Mononuclear cell (primary cell): ENCODE data around the gene COX4I2. TPM values are rescaled to one million over a fixed set of nuclear protein-coding genes. Genes with fewer than 3 reads are reported as not detected.

Source experiments
- H3K27me3 ChIP-seq: 2 replicates; pipeline ENCODE4 v1.6.0; 2011; ENCODE audit warnings: low read length, control low read depth; ENCODE audit not compliant: insufficient read depth
- H3K4me1 ChIP-seq: 2 replicates; pipeline ENCODE4 v1.5.1; 2011; ENCODE audit warnings: mild to moderate bottlenecking, low read length, control low read depth; ENCODE audit not compliant: insufficient read depth
- H3K4me3 ChIP-seq: 2 replicates; pipeline ENCODE4 v1.5.1; 2011; ENCODE audit warnings: mild to moderate bottlenecking, low read length, moderate library complexity
- H3K9me3 ChIP-seq: 2 replicates; pipeline ENCODE4 v1.5.1; 2011; ENCODE audit warnings: low read depth, mild to moderate bottlenecking, control low read depth, low read length
- total RNA-seq: library from RNA; depleted of rRNA; stranded (reverse); fragments of >200 nt; gene quantifications from one replicate; pipeline ENCODE4 v1.2.3, GENCODE V29; 2012

Gene COX4I2
- total RNA-seq, 1 donor, result not detected

DNA sequence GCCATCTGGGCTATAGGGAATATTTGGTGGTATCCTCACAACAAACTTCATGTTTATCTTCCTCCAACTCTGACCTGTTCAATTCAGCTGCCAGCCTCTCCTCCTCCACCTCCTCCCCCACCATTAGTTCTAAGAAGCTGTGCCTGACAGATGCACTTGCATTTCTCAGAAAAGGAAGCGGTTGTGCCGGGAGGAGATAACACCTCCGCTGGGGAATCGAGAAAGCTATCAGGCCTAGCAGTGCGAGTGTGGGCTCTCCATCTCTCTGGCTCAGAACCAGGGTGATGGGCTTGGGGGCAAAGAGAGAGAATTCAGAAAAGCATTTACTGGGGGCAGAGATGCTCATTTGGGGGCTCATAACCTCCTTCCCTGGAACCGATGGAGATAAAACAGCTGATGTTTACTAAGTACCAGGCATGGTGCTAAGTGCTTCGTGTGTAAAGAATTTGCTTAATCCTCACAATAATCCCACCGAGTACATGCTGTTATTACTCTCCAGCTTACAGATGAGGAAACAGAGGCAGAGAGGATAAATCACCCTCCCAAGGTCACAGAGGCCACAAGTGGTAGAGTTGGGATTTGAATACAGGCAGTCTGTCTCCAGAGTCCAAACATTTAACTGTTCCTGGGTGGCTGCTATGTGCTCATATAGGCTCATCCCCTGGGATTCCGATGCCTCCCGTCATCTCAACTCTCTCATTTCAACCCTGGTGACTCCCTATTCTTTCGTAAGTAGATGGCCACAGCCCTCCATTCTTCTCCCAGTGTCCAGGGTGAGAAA is 38.3 kb downstream of the COX4I2 start:
- Histone ChIP-seq H3K4me1 (peaks cover 83% of the 10 kb centered on the region), H3K27me3 (no peaks in the 10 kb centered on the region), H3K4me3 (peak overlapping the region; percentile 56)

DNA sequence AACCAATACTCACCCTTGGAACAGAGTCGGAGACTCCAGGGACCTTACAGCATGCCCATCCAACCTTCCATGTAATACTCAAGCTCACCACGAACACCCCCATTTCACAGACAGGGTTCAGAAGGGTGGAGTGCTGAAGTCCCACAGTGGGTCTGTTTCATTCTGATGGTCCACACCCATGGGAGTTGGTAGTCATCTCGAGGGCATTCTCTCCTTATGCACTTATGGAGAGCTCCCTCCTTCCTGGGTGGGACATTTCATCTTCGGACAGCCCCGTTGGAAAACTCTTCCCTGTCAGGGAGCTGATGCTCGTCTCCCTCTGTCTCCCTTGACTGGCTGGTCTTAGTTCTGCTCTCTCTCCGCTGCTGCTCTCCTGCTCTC is 38.9 kb downstream of the COX4I2 start:
- no peak overlapping the region for H3K4me3 ChIP-seq
- no peaks in the 10 kb centered on the region for H3K27me3 ChIP-seq
- no peaks in the 10 kb centered on the region for H3K9me3 ChIP-seq
- H3K4me1 ChIP-seq, result peaks cover 85% of the 10 kb centered on the region

More for the DNA sequence above, 38.3 kb downstream of the COX4I2 start:
- H3K9me3 ChIP-seq, result no peaks in the 10 kb centered on the region

DNA sequence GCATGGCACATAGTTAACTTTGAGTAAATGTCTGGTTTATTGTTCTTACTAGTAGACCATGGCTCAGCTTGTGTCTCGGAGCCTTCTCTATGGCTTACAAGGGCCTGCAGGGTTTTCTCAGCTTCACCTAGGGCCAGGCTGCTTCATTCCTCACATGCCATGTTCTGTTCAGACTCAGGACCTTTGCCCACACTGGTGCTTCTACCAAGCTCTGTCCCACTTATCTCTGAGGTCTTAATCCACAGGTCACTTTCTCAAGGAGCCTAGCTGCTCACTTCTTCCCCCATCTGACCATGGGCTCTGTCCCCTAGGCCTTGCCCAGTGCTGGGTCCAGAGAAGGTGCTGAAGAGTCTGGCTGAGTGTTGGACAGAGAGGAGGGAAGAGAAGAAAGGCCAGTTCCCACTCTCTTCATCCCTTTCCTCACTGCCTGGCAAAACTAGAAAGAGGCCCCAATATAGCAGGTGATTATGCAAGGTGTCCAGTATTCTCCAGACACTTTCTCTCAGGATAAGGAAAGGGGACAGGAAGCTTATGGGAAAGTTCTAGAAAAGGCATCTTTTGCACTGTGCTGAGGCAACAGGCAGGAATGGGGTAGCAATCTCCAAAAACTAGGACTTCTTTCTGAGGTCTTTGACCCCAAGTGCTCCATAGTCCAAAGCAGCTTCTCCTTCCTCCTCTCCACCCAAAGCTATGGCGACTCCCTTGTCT is 40.0 kb downstream of the COX4I2 start:
- peaks cover 79% of the 10 kb centered on the region for H3K4me1 ChIP-seq
- no peaks in the 10 kb centered on the region for H3K27me3 ChIP-seq
- H3K9me3 ChIP-seq, result no peaks in the 10 kb centered on the region
- H3K4me3 ChIP-seq, result no peak overlapping the region

DNA sequence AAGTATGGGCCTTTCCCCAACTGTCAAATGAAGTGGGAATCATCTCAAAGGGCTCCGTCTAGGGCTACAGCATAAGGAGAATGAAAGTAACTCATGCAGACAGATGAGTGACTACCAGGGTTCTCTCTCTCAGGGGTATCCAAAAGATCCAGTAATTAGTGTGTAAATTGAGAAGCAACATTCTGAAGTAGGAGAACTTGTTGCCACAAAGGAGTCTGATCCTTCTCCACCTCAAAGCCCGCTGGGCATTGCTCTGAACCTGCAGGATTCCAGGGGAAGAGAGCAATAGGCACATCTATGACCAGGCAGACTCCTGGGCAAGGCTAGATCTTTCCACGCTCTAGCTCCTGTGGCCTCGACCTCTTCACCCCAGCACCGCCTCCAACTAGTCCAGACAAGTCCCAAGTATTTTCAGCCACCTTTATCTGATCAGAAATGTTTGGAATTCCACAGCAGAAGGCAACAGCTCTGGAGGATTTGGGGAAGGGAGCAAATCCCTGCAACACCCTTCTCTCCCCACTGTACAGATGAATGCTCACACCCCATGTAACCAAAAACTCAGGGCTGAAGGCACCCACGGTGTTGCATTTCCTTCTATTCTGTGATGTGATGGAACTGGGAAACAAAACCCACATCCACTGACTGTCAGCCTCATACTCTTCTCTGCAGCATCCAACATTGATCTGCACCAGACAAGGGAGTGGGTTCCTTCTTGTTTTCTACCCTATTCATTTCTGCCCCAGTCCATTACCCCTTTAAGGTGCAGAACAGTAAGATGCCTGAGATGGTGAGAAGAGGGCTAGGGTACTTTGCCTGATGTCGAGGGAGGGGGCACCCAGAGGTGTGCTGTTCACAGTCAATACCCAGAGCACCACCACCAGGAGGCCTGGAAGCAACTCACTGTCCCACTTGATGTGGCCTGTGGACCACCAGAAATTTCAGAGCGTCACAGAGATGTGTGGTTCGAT is 41.0 kb downstream of the COX4I2 start:
- H3K4me3 ChIP-seq, result no peak overlapping the region
- H3K4me1 ChIP-seq, result peaks cover 74% of the 10 kb centered on the region
- H3K9me3 ChIP-seq, result no peaks in the 10 kb centered on the region
- no peaks in the 10 kb centered on the region for H3K27me3 ChIP-seq

DNA sequence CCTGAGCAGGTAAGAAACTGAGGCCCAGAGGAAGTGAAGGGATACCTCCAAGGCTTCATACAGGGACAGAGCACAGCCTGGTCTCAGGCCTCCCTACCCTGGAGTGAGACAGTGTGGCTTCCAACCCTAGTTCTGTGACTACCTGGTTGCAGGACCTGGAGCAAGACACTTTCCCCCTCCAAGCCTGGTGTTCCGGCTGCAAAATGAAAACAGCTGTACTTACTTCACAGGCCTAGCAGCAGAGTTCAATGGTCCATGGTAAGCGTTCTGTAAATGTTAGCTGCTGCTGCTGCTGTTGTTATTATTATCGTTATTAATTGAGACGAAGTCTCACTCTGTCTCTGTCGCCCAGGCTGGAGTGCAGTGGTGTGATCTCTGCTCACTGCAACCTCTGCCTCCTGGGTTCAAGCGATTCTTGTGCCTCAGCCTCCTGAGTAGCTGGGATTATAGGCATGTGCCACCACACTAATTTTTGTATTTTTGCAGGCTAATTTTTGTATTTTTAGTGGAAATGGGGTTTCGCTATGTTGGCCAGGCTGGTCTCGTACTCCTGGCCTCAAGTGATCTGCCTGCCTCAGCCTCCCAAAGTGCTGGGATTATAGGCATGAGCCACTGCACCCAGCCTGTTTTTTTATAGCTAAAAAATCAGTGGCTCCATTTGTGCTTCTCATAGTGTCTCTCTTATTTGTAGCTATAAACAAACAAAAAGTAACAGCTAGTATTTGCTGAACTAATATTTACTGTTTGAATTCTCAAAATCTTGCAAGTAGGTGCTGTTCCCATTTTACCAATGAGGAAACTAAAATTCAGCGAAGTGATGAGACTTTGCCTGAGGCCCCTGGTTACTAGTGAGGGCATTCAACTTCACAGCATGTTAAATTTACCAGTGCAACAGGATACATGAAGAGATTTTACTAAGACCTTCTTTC is 41.9 kb downstream of the COX4I2 start:
- Histone ChIP-seq H3K27me3 (no peaks in the 10 kb centered on the region), H3K9me3 (no peaks in the 10 kb centered on the region), H3K4me1 (peaks cover 73% of the 10 kb centered on the region), H3K4me3 (no peak overlapping the region)

DNA sequence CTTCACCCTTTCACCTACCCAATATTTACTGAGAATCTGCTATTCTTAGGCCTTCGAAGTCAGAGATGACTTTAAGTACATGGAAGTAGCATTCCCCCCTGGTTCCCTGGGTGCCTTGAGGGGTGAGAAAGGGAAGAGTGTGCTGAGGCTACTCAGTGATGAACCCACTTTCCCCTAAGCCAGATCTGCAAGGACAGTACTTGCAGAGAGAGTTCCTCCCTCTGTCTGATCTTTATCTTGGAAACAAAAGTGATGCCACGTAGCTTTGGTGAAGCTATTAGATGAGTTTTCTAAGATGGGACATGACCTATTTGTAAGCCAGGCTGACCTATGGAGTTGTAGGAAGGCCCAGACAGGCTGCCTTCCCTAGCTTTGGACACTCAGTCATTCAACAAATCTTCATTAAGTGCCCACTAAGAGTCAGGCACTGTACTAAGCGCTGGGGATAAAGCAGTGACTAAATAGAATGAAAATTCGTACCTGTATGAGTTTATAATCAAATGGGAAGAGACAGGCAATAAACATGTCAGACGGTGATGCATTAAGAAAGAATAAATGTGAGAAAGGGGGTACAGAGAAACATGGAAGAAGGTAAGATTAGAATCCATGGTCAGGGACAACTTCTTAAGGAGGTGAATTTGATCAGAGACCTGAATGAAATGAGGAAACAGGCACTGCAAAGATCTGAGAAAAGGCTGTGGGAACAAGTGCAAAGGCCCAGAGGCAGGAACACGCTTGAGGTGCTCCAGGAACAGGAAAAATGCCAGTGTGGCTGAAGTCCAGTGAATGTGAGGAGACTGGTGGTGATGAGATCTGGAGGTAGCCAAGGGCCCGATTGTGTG is 42.8 kb downstream of the COX4I2 start:
- Histone ChIP-seq H3K4me3 (no peak overlapping the region), H3K4me1 (peaks cover 67% of the 10 kb centered on the region), H3K27me3 (no peaks in the 10 kb centered on the region), H3K9me3 (no peaks in the 10 kb centered on the region)

DNA sequence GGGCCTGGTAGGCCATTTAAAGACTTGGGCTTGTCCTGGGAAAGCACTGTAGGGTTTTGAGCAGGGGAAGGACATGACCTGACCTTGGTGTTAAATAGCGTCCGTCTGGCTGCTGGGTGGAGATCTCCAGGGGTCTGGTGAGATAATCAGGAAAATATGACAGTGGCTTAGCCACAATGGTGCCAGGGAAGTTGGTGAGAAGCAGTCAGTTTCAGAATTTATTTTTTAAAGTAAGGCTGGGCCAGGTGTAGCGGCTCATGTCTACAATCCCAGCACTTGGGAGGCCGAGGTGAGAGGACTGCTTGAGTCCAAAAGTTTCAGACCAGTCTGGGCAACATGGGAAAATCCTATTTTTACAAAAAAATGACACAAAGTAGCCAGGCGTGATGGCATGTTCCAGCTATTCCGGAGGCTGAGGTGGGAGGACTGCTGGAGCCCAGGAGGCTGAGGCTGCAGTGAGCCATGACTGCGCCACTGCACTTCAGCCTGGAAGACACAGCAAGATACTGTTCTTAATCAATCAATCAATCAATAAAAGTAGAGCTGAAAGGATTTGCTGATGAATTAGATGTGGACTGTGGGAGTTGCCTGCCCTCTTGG is 43.5 kb downstream of the COX4I2 start:
- Histone ChIP-seq H3K27me3 (no peaks in the 10 kb centered on the region), H3K4me3 (no peak overlapping the region), H3K9me3 (no peaks in the 10 kb centered on the region), H3K4me1 (peaks cover 66% of the 10 kb centered on the region)

DNA sequence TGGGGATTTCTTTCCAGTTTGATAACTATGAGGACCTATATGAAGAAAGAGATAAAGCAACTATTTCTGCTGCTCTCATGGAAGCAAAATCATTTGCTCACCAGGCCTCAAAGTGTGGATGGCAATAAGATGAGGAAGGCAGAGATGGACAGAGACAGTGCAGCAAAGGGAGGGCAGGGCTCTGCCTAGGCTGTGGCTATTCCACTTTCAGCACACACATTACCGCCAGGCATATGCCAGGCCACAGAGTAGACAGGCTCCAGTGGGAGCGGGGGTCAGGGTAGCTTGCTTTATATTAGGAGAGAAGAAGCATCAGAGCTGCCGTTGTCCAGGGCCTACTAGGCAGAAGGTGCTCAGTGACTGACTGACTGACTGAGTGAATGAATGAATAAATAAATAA is 44.1 kb downstream of the COX4I2 start:
- no peak overlapping the region for H3K4me3 ChIP-seq
- no peaks in the 10 kb centered on the region for H3K9me3 ChIP-seq
- H3K27me3 ChIP-seq, result no peaks in the 10 kb centered on the region
- H3K4me1 ChIP-seq, result peaks cover 62% of the 10 kb centered on the region

DNA sequence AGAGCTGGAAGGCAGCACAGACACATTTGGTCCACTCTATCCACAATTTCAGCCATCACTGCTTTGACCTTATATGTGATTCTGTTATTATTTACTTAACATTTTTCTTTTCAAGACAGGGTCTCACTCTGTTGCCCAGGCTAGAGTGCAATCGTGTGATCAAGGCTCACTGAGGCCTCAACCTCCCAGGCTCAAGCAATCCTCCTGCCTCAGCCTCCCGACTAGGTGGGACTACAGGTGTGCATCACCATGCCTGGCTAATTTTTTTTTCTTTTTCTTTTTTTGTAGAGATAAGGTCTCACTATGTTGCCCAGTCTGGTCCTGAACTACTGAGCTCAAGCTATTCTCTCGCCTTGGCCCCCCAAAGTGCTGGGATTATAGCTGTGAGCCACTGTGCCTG is 44.6 kb downstream of the COX4I2 start:
- H3K9me3 ChIP-seq, result no peaks in the 10 kb centered on the region
- no peak overlapping the region for H3K4me3 ChIP-seq
- H3K27me3 ChIP-seq, result no peaks in the 10 kb centered on the region
- H3K4me1 ChIP-seq, result peaks cover 57% of the 10 kb centered on the region

DNA sequence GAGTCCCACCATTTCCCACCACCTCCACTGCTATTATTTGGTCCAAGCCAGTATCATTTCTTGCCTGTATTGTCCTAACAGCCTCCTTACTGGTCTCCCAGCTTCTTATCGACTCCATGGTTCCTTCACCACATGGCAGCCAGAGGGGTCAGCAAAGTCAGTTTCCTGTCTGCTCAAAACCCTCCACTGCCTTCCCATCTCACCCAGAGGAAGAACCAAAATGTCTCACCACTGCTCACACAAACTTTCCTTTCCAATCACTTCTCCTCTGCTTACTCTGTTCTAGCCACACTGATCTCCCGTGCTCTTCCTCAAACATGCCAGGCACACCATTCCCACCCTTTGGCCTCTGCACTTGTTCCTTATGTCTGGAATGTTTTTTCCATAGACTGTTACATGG is 45.2 kb downstream of the COX4I2 start:
- no peaks in the 10 kb centered on the region for H3K9me3 ChIP-seq
- peaks cover 52% of the 10 kb centered on the region for H3K4me1 ChIP-seq
- H3K4me3 ChIP-seq, result no peak overlapping the region
- H3K27me3 ChIP-seq, result no peaks in the 10 kb centered on the region

DNA sequence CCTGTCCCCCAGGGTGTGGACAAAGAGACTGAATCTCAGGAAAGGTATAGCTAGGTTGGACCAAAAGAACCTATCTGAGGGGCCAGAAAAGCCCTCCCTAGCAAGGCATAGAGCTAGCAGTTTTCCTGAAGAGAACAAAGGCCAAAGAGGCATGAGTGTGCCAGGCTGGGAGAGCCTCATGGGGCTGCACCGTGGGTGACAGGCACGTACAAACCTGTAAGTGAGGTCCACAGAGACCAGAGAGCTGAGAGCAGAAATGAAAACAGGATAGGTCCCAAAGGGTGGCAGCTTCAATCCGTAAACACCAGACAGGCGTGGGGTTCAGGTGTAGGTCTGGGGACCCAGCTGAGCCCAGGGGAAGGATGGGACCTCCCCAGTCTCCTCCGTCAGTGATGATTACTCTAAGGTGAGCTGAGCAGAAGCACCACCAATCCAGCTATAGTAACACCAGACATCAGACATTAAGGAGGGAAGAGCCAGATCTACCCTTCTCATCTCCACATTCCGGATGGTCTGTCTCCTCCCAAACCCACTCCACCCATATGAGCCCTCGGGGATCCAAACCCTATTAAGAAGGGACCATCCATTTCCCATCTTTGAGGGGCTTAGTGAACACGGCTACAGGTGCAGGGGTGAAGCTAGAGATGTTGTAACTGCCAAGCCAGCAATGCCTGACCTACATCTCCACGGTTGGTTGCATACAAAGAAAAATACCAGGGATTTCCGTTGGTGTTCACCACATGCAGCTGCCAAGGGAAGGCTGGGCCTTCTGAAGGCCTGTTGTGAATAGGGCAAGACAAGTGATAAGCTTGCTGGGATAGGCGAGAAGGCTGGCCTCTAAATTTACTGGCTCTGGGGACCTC is 46.7 kb downstream of the COX4I2 start:
- no peaks in the 10 kb centered on the region for H3K9me3 ChIP-seq
- peaks cover 37% of the 10 kb centered on the region for H3K4me1 ChIP-seq

DNA sequence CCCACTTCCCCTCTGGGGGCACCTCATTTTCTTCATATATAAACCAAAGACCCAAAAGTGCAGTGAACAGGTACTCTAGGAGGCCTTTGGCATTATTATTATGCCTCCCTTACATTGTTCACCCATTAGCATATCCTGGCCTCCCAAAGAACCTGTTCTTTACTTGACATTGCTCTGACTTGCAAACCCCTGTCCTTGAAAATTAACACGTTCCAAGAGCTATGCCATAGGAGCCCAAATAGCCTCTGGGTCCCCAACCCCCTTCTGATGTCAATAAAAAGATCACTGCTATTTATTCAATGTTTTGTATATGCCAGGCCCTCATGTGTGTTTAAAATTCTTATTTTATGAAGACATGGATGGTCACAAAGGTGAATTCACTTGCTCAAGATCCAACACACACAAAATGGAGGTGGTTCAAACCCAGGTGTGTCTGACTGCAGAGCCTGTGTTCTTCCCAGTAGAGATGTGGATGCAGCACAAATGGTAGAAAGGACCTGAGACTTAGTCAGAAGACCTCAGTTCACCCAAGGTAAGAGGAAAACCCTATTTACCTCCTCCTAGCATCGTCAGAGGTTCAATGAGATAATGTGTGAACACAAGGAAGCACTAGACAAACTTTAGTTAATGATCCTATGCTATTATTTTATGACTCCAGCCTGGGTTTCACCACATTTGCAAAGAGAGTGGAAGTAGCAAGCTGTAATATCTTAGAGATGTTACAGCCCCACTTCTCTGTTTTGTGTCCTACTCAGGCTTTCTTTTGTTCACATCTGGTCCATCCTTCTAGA is 48.3 kb downstream of the COX4I2 start:
- H3K9me3 ChIP-seq, result no peaks in the 10 kb centered on the region
- H3K4me1 ChIP-seq, result peaks cover 35% of the 10 kb centered on the region
- H3K4me3 ChIP-seq, result no peak overlapping the region
- H3K27me3 ChIP-seq, result no peaks in the 10 kb centered on the region

More for the DNA sequence above, 46.7 kb downstream of the COX4I2 start:
- Histone ChIP-seq H3K27me3 (no peaks in the 10 kb centered on the region), H3K4me3 (no peak overlapping the region)
